Heart left ventricle (tissue), 16 donors: ENCODE measurements around the gene MYH6. TPM values are rescaled to one million over a fixed set of nuclear protein-coding genes. Genes with fewer than 3 reads are reported as not detected.

Experiments
- ATAC-seq, 4 donors: fragments of 200-7000 bp; cut with Tn5 transposase; one replicate each; pipeline ENCODE4 v1.9.1; 2020 to 2022; ENCODE audit warnings: moderate library complexity in 4 of 4, mild to moderate bottlenecking in 3 of 4, moderate number of reproducible peaks in 1 of 4
- DNase-seq, 5 donors: peaks; one replicate each; pipeline ENCODE4 v3.0.0-alpha.2; 2020
- H3K27ac ChIP-seq, 12 donors: fragments of 200-600 bp; sonication (generic) in 4 of 12; one replicate each; pipeline versions ENCODE4 v1.5.0 to v1.8.0; 2016 to 2022; ENCODE audit warnings: mild to moderate bottlenecking in 2 of 12
- H3K27me3 ChIP-seq, 9 donors: fragments of 200-600 bp; sonication (generic) in 2 of 9; one replicate each; pipeline versions ENCODE4 v1.5.1 to v1.8.0; 2016 to 2022; ENCODE audit warnings: mild to moderate bottlenecking in 3 of 9
- H3K36me3 ChIP-seq, 9 donors: fragments of 200-600 bp; sonication (generic) in 2 of 9; one replicate each; pipeline versions ENCODE4 v1.5.0 to v1.8.0; 2018 to 2022; ENCODE audit warnings: mild to moderate bottlenecking in 2 of 9
- H3K4me1 ChIP-seq, 12 donors: fragments of 200-600 bp; sonication (generic) in 4 of 12; one replicate each; pipeline versions ENCODE4 v1.5.0 to v1.8.0; 2016 to 2022; ENCODE audit warnings: mild to moderate bottlenecking in 3 of 12
- H3K4me3 ChIP-seq, 12 donors: fragments of 200-600 bp; sonication (generic) in 4 of 12; one replicate each; pipeline versions ENCODE4 v1.5.0 to v1.8.0; 2017 to 2022; ENCODE audit warnings: mild to moderate bottlenecking in 9 of 12, moderate library complexity in 4 of 12
- H3K9me3 ChIP-seq, 12 donors: fragments of 200-600 bp; sonication (generic) in 4 of 12; one replicate each; pipeline versions ENCODE4 v1.5.0 to v1.8.0; 2016 to 2022; ENCODE audit warnings: mild to moderate bottlenecking in 1 of 12
- CTCF ChIP-seq, 12 donors: fragments of 200-600 bp; sonication (generic) in 4 of 12; IDR thresholded peaks; one replicate each; pipeline versions ENCODE4 v1.5.0 to v1.8.0; 2018 to 2022; ENCODE audit warnings: antibody characterized with exemption in 12 of 12, mild to moderate bottlenecking in 5 of 12
- POLR2A ChIP-seq, 2 donors: fragments of 450-650 bp; IDR thresholded peaks; one replicate each; pipeline ENCODE4 v1.6.1; 2017; ENCODE audit warnings: antibody characterized with exemption in 2 of 2, mild to moderate bottlenecking in 2 of 2, moderate library complexity in 2 of 2
- WGBS, 4 donors: extraction: QIAGEN DNeasy Blood & Tissue Kit in 2 of 4; methylation state at CpG; one replicate each; pipeline versions ENCODE4 v1.1.5 to v1.1.7; 2013 to 2018; 5-methylcytosine and 5-hydroxymethylcytosine counted together
- intact Hi-C, 10 donors: fragments of 100-400 bp; cut with DNase I; formaldehyde crosslinking; loops; one replicate each; pipeline versions ENCODE4 v1.11.1 to v1.14.2; 2022
- polyA plus RNA-seq, 2 donors: library from polyadenylated mRNA; stranded (reverse); fragments of 200-250 nt; gene quantifications; one replicate each; pipeline ENCODE4 v1.2.3, GENCODE V29; 2013
- total RNA-seq, 9 donors: library from RNA; depleted of rRNA in 2 of 9; stranded (reverse); fragments of >200 nt in 2 of 9; fragmentation: NEBNext Ultra II Directional in 3 of 9; extraction: Animal tissue kit (Norgen Biotek cat#: 25700) in 3 of 9; gene quantifications; one replicate each; pipeline versions ENCODE4 v1.1.0 to v1.2.4, GENCODE V29; 2016 to 2023
- donor health status: ischemic (EF 13 %, LVEDD 7.1; RV severe dilation, severe dysfunction).
- donor health status: healthy with polysubstance abuse.
- donor health status: DM: no; HTN: yes; CAD: no.
- donor health status: DM: no; HTN: no; CAD: no.
- donor health status: ischemic (EF 25% LVEDD 6.9; RV normal size, moderate dysfunction).
- donor health status: ischemic (EF 25% LVEDD 5.7; RV mildly dilated, moderate dysfunction).
- donor health status: healthy.
- donor health status: DM: yes; HTN: yes; CAD: no.
- donor health status: ischemic (EF 35%, LVEDD 5.7; RV mildly dilated, moderate dysfunction).
- donor health status: nonischemic (EF 11% LVEDD 7.7; RV severe dilation, severe dysfunction).
- donor health status: DM: yes; HTN: yes; CAD: no.
- donor health status: PGD.
- donor health status: ischemic (EF 29% LVEDD 5.4; RV normal size, mild dysfunction).
- donor health status: nonischemic (EF 23%, LVEDD 6.1; RV moderate dilation, normal function).

Gene MYH6
- total and polyA plus RNA-seq, 11 donors: 76.8 to 5,104 (median 1,271) TPM

GRCh38 chr14:23356662-23357061, 51.4 kb downstream of the MYH6 start:
- Histone ChIP-seq H3K27me3 (peaks cover 0 to 16% (median 0%) of the 10 kb centered on the region in 9 donors), H3K4me1 (peaks cover 4 to 21% (median 13%) of the 10 kb centered on the region in 12 donors), H3K4me3 (no peak overlapping the region), H3K27ac (no peak overlapping the region), H3K9me3 (no peaks in the 10 kb centered on the region), H3K36me3 (peaks cover 0 to 8% (median 0%) of the 10 kb centered on the region in 9 donors)
- WGBS, 4 donors: 90 to 98% (median 96%) methylated on average over 4 of the region's 4 CpGs
- no peak for ATAC-seq
- TF ChIP-seq POLR2A (IDR thresholded peaks at IDR 0.05): no peak
- TF ChIP-seq CTCF (IDR thresholded peaks at IDR 0.05): no peak
- intact Hi-C loops: no loop called here
- no peak for DNase-seq

GRCh38 chr14:23355871-23356435, 52.1 kb downstream of the MYH6 start:
- Histone ChIP-seq H3K36me3 (peaks cover 0 to 8% (median 0%) of the 10 kb centered on the region in 9 donors), H3K4me3 (no peak overlapping the region), H3K27ac (no peak overlapping the region), H3K4me1 (peaks cover 4 to 22% (median 14%) of the 10 kb centered on the region in 12 donors), H3K9me3 (no peaks in the 10 kb centered on the region), H3K27me3 (peaks cover 0 to 21% (median 0%) of the 10 kb centered on the region in 9 donors)
- DNase-seq: no peak
- no peak for TF ChIP-seq CTCF (IDR thresholded peaks at IDR 0.05)
- no peak for TF ChIP-seq POLR2A (IDR thresholded peaks at IDR 0.05)
- intact Hi-C loops: no loop called here
- 74 to 91% (median 88%) methylated on average over 6 of the region's 6 CpGs for WGBS, 4 donors
- ATAC-seq: no peak

GRCh38 chr14:23354990-23355389, 53.1 kb downstream of the MYH6 start:
- peaks cover 0 to 27% (median 0%) of the 10 kb centered on the region in 9 donors for H3K27me3 ChIP-seq

GRCh38 chr14:23353433-23353780, 54.7 kb downstream of the MYH6 start:
- peaks cover 0 to 27% (median 0%) of the 10 kb centered on the region in 9 donors for H3K27me3 ChIP-seq
- H3K4me3 ChIP-seq: no peak overlapping the region
- ATAC-seq (no peak), DNase-seq (no peak)
- TF ChIP-seq POLR2A (IDR thresholded peaks at IDR 0.05) (no peak), CTCF (IDR thresholded peaks at IDR 0.05) (no peak)
- H3K4me1 ChIP-seq: peaks cover 4 to 21% (median 14%) of the 10 kb centered on the region in 12 donors
- H3K27ac ChIP-seq: peak overlapping the region in 1 of 12 donors; percentile 65
- WGBS, 4 donors: 76 to 85% (median 83%) methylated on average over 5 of the region's 5 CpGs
- peaks cover 0 to 6% (median 0%) of the 10 kb centered on the region in 9 donors for H3K36me3 ChIP-seq
- H3K9me3 ChIP-seq: no peaks in the 10 kb centered on the region
- intact Hi-C loops: no loop called here

More at GRCh38 chr14:23354990-23355389, 53.1 kb downstream of the MYH6 start:
- Histone ChIP-seq H3K36me3 (peaks cover 0 to 6% (median 0%) of the 10 kb centered on the region in 9 donors), H3K9me3 (no peaks in the 10 kb centered on the region), H3K4me3 (no peak overlapping the region), H3K27ac (no peak overlapping the region), H3K4me1 (peaks cover 4 to 21% (median 14%) of the 10 kb centered on the region in 12 donors)
- intact Hi-C loops: no loop called here
- DNase-seq (no peak), ATAC-seq (no peak)
- 77 to 85% (median 82%) methylated on average over 6 of the region's 6 CpGs for WGBS, 4 donors
- TF ChIP-seq CTCF (IDR thresholded peaks at IDR 0.05) (no peak), POLR2A (IDR thresholded peaks at IDR 0.05) (no peak)
